ENCODE results near the gene CPXM1.
"Not testable (repeated sequence)": the region's sequence is repeated elsewhere in the genome, so short reads cannot be mapped to it uniquely, and the experiment has no call there.

Gene CPXM1

DNA sequence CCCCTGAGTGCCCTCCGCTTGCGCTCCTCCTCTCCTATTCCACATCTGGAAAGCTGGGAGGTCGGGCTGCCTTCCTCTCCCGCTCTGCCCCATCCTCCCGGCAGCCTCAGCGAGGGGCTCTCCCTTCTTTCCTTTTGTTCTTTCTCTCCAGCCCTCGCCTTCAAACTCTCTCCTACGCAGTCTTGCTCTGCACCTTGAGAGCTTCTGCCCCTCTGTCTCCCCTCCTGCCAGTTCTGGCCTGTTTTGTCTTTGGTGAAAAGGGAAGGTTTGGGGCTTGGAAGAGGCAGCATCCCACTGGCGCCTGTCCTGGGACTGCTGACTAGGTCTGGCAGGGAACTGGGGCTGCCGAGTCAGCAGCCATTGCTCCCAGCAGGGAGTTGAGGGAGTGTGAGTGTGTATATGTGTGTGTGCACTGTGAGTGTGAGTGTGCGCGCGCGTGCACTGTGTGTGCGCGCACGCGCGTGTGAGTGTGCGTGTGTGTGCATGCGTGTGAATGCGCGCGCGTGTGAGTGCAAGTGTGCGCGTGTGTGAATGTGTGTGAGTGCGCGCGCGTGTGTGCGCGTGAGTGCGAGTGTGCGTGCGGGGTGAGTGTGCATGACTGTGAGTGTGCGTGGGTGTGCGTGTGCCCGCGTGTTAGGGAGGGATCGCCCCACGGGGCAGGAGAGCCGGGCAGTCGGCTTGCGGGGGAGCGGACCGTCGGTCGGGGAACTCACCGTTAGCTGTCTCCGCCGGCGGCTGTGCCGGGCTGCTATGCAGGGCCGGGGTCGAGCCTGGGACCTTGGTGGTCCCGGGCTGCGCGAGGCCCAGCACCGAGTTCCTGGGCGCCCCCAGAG, 523 bp downstream of the CPXM1 start:
- peak in 1 of 5 experiments; percentile 33 for DNase-seq

DNA sequence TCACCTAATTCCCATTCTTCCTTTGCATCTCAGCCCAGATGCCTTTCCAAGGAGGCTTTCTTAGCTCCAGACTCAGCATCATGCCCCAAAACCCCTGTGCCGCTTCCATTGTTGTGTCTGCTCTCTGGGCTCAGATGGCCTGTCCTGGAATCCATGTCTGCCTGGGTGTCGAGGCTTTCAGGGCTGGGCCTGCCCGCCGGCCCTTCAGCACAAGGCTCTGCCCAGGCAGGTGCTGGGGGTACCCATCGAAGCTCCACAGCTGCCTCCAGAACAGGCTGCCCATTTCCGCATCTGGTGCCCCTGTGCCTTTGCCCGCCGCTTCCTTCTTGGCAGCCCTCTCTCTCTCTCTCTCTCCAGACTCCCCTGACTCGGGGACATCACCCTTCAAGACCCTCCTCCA, 1.2 kb downstream of the CPXM1 start:
- DNase-seq, result no peak

DNA sequence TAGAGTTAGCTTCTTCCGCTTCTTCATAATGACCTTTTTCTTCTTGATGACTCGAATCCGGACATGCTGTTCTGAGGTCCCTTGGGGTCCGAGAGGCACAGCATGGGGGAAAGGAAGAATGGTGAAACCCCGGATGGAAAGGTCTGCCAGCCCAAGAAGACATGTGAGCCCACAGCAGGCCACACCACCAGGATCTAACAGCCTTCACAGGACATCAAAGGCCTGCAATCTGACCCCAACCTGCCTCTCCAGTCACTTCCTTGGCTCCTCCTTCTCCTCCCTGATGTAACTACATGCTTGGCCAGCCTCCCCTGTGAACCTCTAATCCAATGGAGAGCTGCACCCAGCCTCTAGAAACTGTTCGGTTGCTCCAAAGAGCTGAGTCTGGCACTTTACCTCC, 1.6 kb downstream of the CPXM1 start:
- no peak for DNase-seq

- DNase-seq, result no peak
These were observed 2.2 kb downstream of the CPXM1 start for GRCh38 chr20:2798095-2798805.

GRCh38 chr20:2797136-2797983, 3.1 kb downstream of the CPXM1 start:
- DNase-seq, result no peak

DNA sequence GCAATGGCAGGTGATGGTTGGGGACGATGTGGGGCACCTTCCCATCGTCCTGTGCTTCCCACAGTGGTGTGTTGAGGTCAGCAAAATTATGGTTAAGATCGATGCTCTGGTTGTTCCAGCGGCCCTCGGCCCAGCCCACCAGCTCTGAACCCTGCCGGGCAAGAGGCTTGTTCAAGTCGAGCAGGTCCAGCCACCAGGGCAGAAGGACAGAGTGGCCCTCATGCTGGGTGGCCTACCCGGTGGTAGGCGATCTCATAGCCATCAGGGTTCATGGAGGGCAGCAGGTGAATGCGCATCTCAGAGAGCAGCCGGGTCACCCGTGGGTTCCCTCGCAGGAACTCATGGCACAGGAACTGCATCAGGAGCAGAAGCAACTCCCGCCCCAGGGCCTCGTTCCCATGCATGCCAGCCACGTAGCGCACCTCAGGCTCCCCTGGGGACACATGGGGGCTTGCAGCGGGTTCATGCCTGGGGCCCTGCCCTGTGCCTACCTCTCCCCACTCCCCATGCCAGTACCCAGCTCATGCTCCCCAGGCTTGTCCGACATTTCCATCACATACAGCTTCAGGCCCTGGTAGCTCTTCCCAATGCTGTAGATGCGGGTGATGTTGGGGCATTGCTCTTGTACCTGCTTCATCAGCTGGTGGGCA, 4.3 kb downstream of the CPXM1 start:
- DNase-seq, result no peak

- DNase-seq, result no peak
These were observed 5.0 kb downstream of the CPXM1 start for GRCh38 chr20:2795451-2795850.

- no peak for DNase-seq
These were observed 5.5 kb downstream of the CPXM1 start for GRCh38 chr20:2794866-2795447.

- no peak for DNase-seq
These were observed 6.2 kb downstream of the CPXM1 start for GRCh38 chr20:2794202-2794748.

GRCh38 chr20:2793471-2793870, 7.0 kb downstream of the CPXM1 start:
- no peak for DNase-seq

DNA sequence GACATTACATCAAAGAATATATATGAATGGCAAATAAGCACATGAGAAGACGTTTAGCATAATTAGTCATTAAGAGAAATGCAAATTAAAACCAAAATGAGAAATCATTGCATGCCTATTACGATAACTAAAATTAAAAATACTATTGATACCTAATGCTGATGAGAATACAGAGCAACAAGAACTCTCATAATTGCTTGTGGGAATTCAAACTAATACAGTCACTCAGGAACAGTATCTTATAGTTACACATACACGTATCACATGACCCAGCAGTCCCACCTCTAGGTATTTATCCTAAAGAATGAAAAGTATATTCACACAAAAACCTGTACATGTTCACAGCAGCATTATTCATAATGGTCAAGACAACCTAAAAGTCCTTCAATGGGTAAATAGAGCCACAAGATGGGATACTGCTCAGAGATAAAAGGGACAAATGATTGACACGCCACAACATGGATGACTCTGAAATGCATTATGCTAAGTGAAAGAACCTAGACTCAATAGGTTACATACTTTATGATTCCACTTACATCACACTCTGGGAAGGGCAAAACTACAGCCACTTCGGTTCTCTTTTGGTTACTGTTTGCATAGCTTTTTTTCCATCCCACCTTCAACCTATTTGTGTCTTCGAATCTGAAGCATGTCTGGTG, 16.4 kb downstream of the CPXM1 start:
- no peak for DNase-seq

DNA sequence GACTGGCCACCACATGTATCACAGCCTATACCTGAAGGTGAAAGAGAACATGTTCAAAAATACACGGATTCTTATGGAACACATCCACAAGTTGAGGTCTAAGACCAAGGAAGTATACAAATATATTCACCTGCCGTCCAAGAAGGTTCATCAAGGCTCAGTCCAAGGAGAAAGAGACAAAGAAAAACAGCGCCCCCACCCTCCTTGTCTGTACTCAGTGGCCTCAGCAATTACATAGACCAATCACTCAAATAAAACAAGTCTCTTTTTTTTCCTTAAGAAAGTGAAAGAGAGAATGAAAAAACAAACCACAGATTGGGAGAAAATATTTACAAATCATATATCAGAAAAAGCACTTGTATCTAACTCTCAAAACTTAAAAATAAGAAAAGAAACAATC, 19.5 kb downstream of the CPXM1 start:
- DNase-seq, result no peak

DNA sequence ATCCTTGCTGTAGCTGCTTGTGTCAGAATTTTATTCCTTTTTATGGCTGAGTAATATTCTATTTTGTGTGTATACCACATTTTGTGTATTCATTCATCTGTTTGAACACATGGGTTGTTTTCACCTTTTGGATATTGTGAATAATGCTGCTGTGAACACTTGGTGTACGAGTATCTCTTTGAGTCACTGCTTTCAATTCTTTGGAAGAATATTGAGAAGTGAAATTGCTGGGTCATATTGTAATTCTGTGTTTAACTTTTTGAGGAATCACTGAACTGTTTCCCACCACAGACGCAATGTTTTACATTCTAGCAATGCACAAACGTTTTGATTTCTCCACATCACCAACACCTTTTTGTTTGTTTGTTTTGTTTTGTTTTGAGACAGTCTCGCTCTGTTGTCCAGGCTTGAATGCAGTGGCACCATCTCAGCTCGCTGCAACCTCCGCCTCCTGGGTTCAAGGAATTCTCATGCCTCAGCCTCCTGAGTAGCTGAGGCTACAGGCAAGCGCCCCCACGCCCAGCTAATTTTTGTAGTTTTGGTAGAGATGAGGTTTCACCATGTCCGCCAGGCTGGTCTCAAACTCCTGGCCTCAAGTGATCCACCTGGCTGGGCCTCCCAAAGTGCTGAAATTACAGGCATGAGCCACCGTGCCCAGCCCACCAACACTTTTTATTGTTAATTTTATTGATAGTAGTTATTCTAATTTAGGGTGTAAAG, 21.7 kb downstream of the CPXM1 start:
- DNase-seq, result no peak

- DNase-seq, result no peak
These were observed 25.3 kb downstream of the CPXM1 start for GRCh38 chr20:2775139-2775538.

DNA sequence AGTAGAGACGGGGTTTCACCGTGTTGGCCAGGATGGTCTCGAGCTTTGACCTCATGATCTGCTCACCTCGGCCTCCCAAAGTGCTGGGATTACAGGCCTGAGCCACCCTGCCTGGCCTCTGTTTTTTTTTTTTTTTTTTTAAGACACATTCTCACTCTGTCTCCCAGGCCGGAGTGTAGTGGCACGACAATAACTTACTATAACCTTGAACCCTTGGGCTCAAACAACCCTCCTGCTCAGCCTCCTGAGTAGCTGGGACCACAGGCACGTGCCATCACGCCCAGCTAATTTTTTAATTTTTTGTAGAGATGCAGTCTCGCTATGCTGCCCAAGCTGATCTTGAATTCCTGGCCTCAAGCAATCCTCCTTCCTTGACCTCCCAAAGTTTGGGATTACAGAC, 26.6 kb downstream of the CPXM1 start:
- no peak for DNase-seq

- no peak for DNase-seq
These were observed 28.8 kb downstream of the CPXM1 start for GRCh38 chr20:2771631-2772080.

- DNase-seq, result not testable (repeated sequence)
These were observed 30.3 kb downstream of the CPXM1 start for GRCh38 chr20:2770091-2770490.

- no peak for DNase-seq
These were observed 31.8 kb downstream of the CPXM1 start for GRCh38 chr20:2768632-2769015.

- no peak for DNase-seq
These were observed 32.4 kb downstream of the CPXM1 start for GRCh38 chr20:2767768-2768631.

GRCh38 chr20:2763186-2763585, 37.2 kb downstream of the CPXM1 start:
- no peak for DNase-seq
